Measurements from ENCODE around the gene PLD4. TPM values are rescaled to one million over a fixed set of nuclear protein-coding genes. Genes with fewer than 3 reads are reported as not detected.

PLD4 gene, protein sequence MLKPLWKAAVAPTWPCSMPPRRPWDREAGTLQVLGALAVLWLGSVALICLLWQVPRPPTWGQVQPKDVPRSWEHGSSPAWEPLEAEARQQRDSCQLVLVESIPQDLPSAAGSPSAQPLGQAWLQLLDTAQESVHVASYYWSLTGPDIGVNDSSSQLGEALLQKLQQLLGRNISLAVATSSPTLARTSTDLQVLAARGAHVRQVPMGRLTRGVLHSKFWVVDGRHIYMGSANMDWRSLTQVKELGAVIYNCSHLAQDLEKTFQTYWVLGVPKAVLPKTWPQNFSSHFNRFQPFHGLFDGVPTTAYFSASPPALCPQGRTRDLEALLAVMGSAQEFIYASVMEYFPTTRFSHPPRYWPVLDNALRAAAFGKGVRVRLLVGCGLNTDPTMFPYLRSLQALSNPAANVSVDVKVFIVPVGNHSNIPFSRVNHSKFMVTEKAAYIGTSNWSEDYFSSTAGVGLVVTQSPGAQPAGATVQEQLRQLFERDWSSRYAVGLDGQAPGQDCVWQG
- total RNA-seq, result not detected in 2 replicates

GRCh38 chr14:104924421-104925213, at the start of gene PLD4:
Gene PLD4 (plus strand): TSS chr14:104924879. CDS start chr14:104927141, 2,262 bp downstream.

GRCh38 chr14:104977681-104978653, 53.3 kb downstream of the PLD4 start, which contains the start of gene AHNAK2:
Gene AHNAK2 (minus strand): TSS chr14:104978374. CDS start chr14:104978237, 137 bp downstream.

Other genes with a start within 250 kb of the PLD4 start
- 24.3 and 84.5 TPM in 2 replicates for gene INF2, start 235.3 kb upstream of the PLD4 start, total RNA-seq
- 3.8 and 11.5 TPM in 2 replicates for gene ADSS1, start 200.7 kb upstream of the PLD4 start, total RNA-seq
- 31.0 and 56.4 TPM in 2 replicates for gene SIVA1, start 171.7 kb upstream of the PLD4 start, total RNA-seq
- gene AKT1, start 129.1 kb upstream of the PLD4 start, total RNA-seq, result 88.9 and 171 TPM in 2 replicates
- gene ZBTB42, start 123.8 kb upstream of the PLD4 start, total RNA-seq, result 3.8 and 5.1 TPM in 2 replicates
- gene CEP170B, start 59.6 kb upstream of the PLD4 start, total RNA-seq, result 37.6 and 72.1 TPM in 2 replicates
- 283 and 1,136 TPM in 2 replicates for gene AHNAK2, start 53.5 kb downstream of the PLD4 start, total RNA-seq
- 11.8 and 13.0 TPM in 2 replicates for gene CLBA1, start 60.9 kb downstream of the PLD4 start, total RNA-seq
- gene CDCA4, start 96.2 kb downstream of the PLD4 start, total RNA-seq, result 34.6 and 44.4 TPM in 2 replicates
- gene GPR132, start 140.6 kb downstream of the PLD4 start, total RNA-seq, result under 0.01 and 0.21 TPM in 2 replicates
- 19.8 and 56.0 TPM in 2 replicates for gene JAG2, start 243.9 kb downstream of the PLD4 start, total RNA-seq

All from nasal cavity respiratory epithelium epithelial cell of viscerocranial mucosa (primary cell).